Spinal cord (tissue), 10 donors: ENCODE measurements around the gene ALG14. TPM values are rescaled to one million over a fixed set of nuclear protein-coding genes. Genes with fewer than 3 reads are reported as not detected.

Experiments
- DNase-seq, 6 donors: peaks; one replicate each; pipeline versions ENCODE4 v3.0.0 to v3.0.0-alpha.2; 2013 to 2015; ENCODE audit warnings: low spot score in 6 of 6, low read depth in 4 of 6
- H3K27ac ChIP-seq: one replicate; pipeline ENCODE4 v1.5.1; 2013; ENCODE audit warnings: low read depth, low read length, control low read depth
- H3K27me3 ChIP-seq: one replicate; pipeline ENCODE4 v1.6.1; 2013; ENCODE audit warnings: low read length; ENCODE audit not compliant: control insufficient read depth, insufficient read depth
- H3K36me3 ChIP-seq: one replicate; pipeline ENCODE4 v1.6.1; 2013; ENCODE audit warnings: low read length; ENCODE audit not compliant: control insufficient read depth, insufficient read depth
- H3K4me1 ChIP-seq: one replicate; pipeline ENCODE4 v1.6.1; 2013; ENCODE audit warnings: low read length; ENCODE audit not compliant: control insufficient read depth, insufficient read depth
- H3K4me3 ChIP-seq: one replicate; pipeline ENCODE4 v1.5.1; 2013; ENCODE audit warnings: low read depth, low read length, control low read depth
- H3K9me3 ChIP-seq: one replicate; pipeline ENCODE4 v1.6.1; 2013; ENCODE audit warnings: low read length; ENCODE audit not compliant: control insufficient read depth, insufficient read depth
- WGBS: methylation state at CpG from one replicate; pipeline ENCODE4 v1.1.5; 2013; ENCODE audit warnings: missing lambda C conversion rate; ENCODE audit not compliant: insufficient coverage; 5-methylcytosine and 5-hydroxymethylcytosine counted together
- polyA plus RNA-seq, 2 donors: library from polyadenylated mRNA; unstranded; fragments of 120-200 nt; gene quantifications; one replicate each; pipeline ENCODE4 v1.2.1, GENCODE V29; 2013; ENCODE audit not compliant: insufficient read length in 2 of 2
- total RNA-seq, 2 donors: library from RNA; depleted of rRNA in 1 of 2; stranded (reverse); fragments of 120-200 nt in 1 of 2; fragments of >200 nt in 1 of 2; gene quantifications; one replicate each; pipeline versions ENCODE4 v1.2.3 to v1.2.4, GENCODE V29; 2013 to 2014
- donor health status: healthy.

ALG14 gene
- total and polyA plus RNA-seq, 4 donors, result 4.0 to 14.4 (median 8.2) TPM

DNA sequence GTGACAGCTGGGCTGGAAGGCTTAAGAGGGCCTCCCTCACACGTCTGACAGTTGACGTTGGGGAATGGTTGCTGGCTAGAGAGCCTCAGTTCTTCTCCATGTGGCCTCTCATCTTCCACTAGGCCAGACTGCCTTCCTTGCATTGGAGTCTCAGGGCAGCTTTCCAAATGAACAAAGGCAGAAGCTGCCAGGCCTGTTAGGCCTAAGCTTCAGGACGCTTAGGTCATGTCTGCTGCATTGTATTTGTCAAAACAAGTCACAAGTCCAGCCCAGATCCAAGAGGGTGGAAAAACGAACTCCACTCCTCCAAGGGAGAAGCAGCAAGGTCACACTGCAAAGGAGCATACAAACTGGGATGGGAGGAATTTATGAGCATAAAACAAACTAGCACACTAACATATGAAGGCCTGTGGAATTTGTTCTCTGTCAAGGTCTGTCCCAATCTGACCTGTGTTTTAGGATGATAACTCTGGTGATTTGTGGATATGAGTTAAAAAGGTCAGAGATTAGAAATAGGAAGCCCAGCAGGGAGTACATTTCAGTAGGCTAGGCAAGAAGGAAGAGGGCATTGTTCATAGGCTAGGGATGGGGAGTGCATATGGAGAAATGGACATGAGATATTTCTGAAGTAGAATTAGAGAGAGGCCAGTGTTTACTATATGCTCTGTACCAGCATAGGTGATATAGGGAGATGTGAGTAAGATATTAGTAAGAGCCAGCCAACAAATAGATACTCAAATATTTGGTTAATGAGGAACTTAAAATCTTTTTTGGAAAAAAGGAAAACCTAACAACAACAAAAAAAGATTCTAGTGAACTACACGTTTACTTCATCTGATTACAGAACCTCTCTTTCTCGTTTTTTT lies 116.8 kb downstream of the ALG14 start:
- Histone ChIP-seq H3K27me3 (no peaks in the 10 kb centered on the region), H3K9me3 (no peaks in the 10 kb centered on the region), H3K27ac (no peak overlapping the region), H3K4me3 (no peak overlapping the region), H3K36me3 (no peaks in the 10 kb centered on the region), H3K4me1 (no peaks in the 10 kb centered on the region)
- DNase-seq, result peak in 1 of 6 donors; percentile 57
- WGBS, result 56% methylated on average over 3 of the region's 6 CpGs

- no peaks in the 10 kb centered on the region for H3K9me3 ChIP-seq
- H3K27me3 ChIP-seq, result no peaks in the 10 kb centered on the region
- no peak overlapping the region for H3K4me3 ChIP-seq
- 66% methylated on average over 8 of the region's 9 CpGs for WGBS
- H3K36me3 ChIP-seq, result no peaks in the 10 kb centered on the region
- no peak for DNase-seq
- no peak overlapping the region for H3K27ac ChIP-seq
- no peaks in the 10 kb centered on the region for H3K4me1 ChIP-seq
Measured at GRCh38 chr1:94954263-94955220, 118.2 kb downstream of the ALG14 start.

DNA sequence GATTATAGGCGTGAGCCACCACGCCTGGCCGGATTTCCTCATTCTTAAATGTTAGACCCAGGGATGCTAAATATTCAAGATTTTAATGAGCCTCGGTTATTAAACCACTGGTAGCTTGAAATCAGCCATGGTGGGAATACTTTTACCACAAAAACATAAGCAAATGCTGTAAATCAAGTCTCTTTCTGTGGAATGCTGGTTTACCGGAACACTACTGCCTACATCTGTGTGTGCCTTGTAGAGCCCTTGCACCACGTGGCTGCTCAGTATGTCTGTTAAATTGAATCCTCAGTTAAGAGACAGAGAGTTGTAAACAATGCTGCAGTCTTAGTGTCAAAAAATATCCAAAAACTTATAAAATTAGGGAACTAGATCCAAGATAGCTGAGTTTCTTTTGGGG lies 119.0 kb downstream of the ALG14 start:
- no peak overlapping the region for H3K27ac ChIP-seq
- no peaks in the 10 kb centered on the region for H3K36me3 ChIP-seq
- H3K4me3 ChIP-seq, result no peak overlapping the region
- H3K4me1 ChIP-seq, result no peaks in the 10 kb centered on the region
- H3K27me3 ChIP-seq, result no peaks in the 10 kb centered on the region
- WGBS, result 80% methylated on average over 1 of the region's 6 CpGs
- no peak for DNase-seq
- no peaks in the 10 kb centered on the region for H3K9me3 ChIP-seq

DNA sequence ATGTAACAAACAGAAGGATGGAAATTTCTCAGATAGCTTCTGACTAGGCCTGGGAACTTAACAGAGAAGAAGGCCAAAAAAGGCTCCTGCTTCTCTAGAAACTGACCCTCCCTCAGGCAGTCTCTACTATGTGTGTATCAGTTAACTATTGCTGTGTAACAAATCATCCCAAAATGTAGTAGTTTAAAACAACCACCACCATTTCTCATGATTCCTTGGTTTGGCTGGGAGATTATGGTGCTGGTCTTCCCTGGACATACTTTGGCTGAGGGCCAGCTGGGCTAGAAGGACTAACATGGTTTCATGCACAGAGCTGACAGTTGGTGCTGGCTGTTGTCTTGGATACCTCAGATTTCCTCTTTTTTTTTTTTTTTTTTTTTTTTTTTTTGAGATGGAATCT lies 119.6 kb downstream of the ALG14 start:
- Histone ChIP-seq H3K9me3 (no peaks in the 10 kb centered on the region), H3K36me3 (no peaks in the 10 kb centered on the region), H3K4me3 (no peak overlapping the region), H3K27me3 (no peaks in the 10 kb centered on the region), H3K27ac (no peak overlapping the region), H3K4me1 (no peaks in the 10 kb centered on the region)
- no peak for DNase-seq

DNA sequence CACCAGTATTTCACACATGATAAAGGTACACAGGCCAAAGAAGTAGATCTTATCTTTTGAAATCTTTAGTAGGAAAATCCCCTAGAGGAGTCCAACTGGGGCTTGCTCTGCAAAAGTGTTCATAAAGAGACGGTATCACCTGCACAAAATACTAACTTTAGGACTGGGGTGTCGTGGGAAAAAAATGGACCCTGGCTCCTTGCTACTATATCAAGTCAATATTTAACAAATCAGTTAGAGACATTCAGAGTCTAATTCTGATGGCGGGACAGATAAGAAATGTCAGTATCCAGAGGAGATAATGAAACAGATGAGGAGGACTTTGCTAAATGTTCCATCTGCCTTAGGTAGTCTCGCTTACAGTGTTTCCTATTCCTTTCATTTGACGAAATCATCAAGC lies 120.2 kb downstream of the ALG14 start:
- no peak overlapping the region for H3K4me3 ChIP-seq
- H3K27me3 ChIP-seq, result no peaks in the 10 kb centered on the region
- H3K9me3 ChIP-seq, result no peaks in the 10 kb centered on the region
- H3K36me3 ChIP-seq, result no peaks in the 10 kb centered on the region
- no peaks in the 10 kb centered on the region for H3K4me1 ChIP-seq
- H3K27ac ChIP-seq, result no peak overlapping the region
- WGBS, result 92% methylated on average over 2 of the region's 5 CpGs
- DNase-seq, result no peak

DNA sequence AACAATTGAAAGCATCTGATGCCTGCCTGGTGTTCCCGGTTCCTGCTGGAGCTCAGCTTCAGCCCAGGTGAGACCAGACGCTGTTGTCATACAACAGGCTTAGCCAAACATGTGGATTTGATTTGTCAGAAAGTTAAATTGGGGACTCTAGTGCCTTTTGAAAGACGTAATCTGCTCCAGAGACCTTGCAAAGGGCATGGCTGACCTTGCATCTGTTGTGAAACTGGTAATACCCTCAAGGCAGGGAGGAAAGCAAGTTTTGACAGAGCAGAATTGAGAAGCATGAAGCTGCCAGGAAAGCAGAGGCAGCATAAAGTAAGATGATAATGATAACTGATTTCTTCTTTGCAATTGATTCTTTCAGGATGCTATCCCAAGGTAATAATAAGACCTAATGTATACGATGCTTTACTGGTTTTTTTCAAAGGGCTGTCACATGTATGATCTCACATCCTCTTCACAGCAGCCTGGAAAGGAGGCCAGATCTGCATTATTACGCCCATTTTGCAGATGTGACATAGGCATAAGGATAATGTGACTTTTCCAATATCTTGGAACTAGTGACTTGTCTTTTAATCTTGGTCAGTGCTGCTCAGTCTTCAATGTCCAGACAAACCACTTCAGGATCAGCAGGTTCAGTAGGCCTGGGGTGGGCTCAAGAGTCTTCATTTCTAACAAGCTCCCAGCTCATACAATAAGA lies 121.1 kb downstream of the ALG14 start:
- no peak for DNase-seq
- Histone ChIP-seq H3K4me3 (no peak overlapping the region), H3K4me1 (no peaks in the 10 kb centered on the region), H3K27ac (no peak overlapping the region), H3K36me3 (no peaks in the 10 kb centered on the region), H3K9me3 (no peaks in the 10 kb centered on the region), H3K27me3 (no peaks in the 10 kb centered on the region)
- 87% methylated on average over 3 of the region's 5 CpGs for WGBS

- Histone ChIP-seq H3K27ac (no peak overlapping the region), H3K4me1 (no peaks in the 10 kb centered on the region), H3K36me3 (no peaks in the 10 kb centered on the region), H3K4me3 (no peak overlapping the region), H3K9me3 (no peaks in the 10 kb centered on the region), H3K27me3 (no peaks in the 10 kb centered on the region)
- DNase-seq, result no peak
- WGBS, result 90% methylated on average over 2 of the region's 2 CpGs
Measured at GRCh38 chr1:94951046-94951445, 121.7 kb downstream of the ALG14 start.

GRCh38 chr1:94949681-94950661 lies 122.8 kb downstream of the ALG14 start:
- no peak overlapping the region for H3K4me3 ChIP-seq
- no peaks in the 10 kb centered on the region for H3K4me1 ChIP-seq
- DNase-seq, result no peak
- H3K27me3 ChIP-seq, result no peaks in the 10 kb centered on the region
- no peaks in the 10 kb centered on the region for H3K9me3 ChIP-seq
- H3K36me3 ChIP-seq, result no peaks in the 10 kb centered on the region
- no peak overlapping the region for H3K27ac ChIP-seq
- WGBS, result 65% methylated on average over 2 of the region's 4 CpGs
